IMR-90 (cell line): Measurements from ENCODE around the gene GAS6. TPM values are rescaled to one million over a fixed set of nuclear protein-coding genes. Genes with fewer than 3 reads are reported as not detected.

ENCODE experiments used
- ATAC-seq: fragments of 200-7000 bp; cut with Tn5 transposase; 2 replicates; pipeline ENCODE4 v1.9.1; 2020; ENCODE audit warnings: low read depth, mild to moderate bottlenecking, moderate library complexity
- BruUV-seq: library from RNA; stranded (reverse); fragments of 400-500 nt; replicated peaks from 2 replicates; lab custom pipeline; 2021; lab: Mats Ljungman, UMichigan
- CTCF ChIA-PET: fragments of 300-600 bp; formaldehyde crosslinking; extraction: SDS; loops from one replicate; lab custom pipeline; 2021; ENCODE audit warnings: antibody characterized with exemption; lab: Yijun Ruan, JAX
- POLR2A ChIA-PET: fragments of 300-600 bp; sonication (Branson Sonifier 250); formaldehyde crosslinking; loops from one replicate; lab custom pipeline; 2022; ENCODE audit warnings: antibody characterized with exemption; ENCODE audit not compliant: unreplicated experiment; lab: Charles Lee
- DNase-seq: peaks from one replicate; pipeline ENCODE4 v3.0.0; 2013
- H2AFZ ChIP-seq: replicated peaks from 2 replicates; pipeline ENCODE3; 2013; ENCODE audit warnings: low read length, mild to moderate bottlenecking; ENCODE audit not compliant: poor library complexity
- H2AK5ac ChIP-seq: 2 replicates; pipeline ENCODE4 v1.6.1; 2013; ENCODE audit warnings: low read depth, low read length, inconsistent platforms
- H2AK9ac ChIP-seq: replicated peaks from 2 replicates; pipeline ENCODE3; 2013; ENCODE audit warnings: mild to moderate bottlenecking, low read depth, low read length, moderate library complexity; ENCODE audit not compliant: poor library complexity
- H2BK120ac ChIP-seq: 2 replicates; pipeline ENCODE4 v1.6.1; 2013; ENCODE audit warnings: low read depth, low read length, inconsistent platforms
- H2BK15ac ChIP-seq: 3 replicates; pipeline ENCODE4 v1.6.1; 2013; ENCODE audit warnings: low read depth, low read length, inconsistent platforms
- H2BK20ac ChIP-seq: 2 replicates; pipeline ENCODE4 v1.6.1; 2013; ENCODE audit warnings: low read depth, mild to moderate bottlenecking, inconsistent platforms, low read length, moderate library complexity
- H2BK5ac ChIP-seq: 2 replicates; pipeline ENCODE4 v1.6.1; 2013; ENCODE audit warnings: mild to moderate bottlenecking, low read depth, low read length, inconsistent platforms; ENCODE audit not compliant: poor library complexity, severe bottlenecking
- H3K14ac ChIP-seq: replicated peaks from 2 replicates; pipeline ENCODE4 v1.6.1; 2013; ENCODE audit warnings: low read depth, low read length, inconsistent platforms
- H3K18ac ChIP-seq: 2 replicates; pipeline ENCODE4 v1.6.1; 2013; ENCODE audit warnings: low read depth, low read length, control low read depth
- H3K23ac ChIP-seq: 2 replicates; pipeline ENCODE4 v1.6.1; 2013; ENCODE audit warnings: low read depth, low read length, inconsistent platforms
- H3K27ac ChIP-seq: 2 replicates; pipeline ENCODE4 v1.5.1; 2013; ENCODE audit warnings: mild to moderate bottlenecking, control low read depth, low read length; ENCODE audit not compliant: insufficient read depth
- H3K27me3 ChIP-seq: 2 replicates; pipeline ENCODE4 v1.6.1; 2013; ENCODE audit warnings: low read length; ENCODE audit not compliant: control insufficient read depth, insufficient read depth
- H3K36me3 ChIP-seq: 2 replicates; pipeline ENCODE4 v1.6.1; 2013; ENCODE audit warnings: low read length, mixed read lengths; ENCODE audit not compliant: control insufficient read depth, insufficient read depth
- H3K4ac ChIP-seq: 2 replicates; pipeline ENCODE4 v1.6.1; 2013; ENCODE audit warnings: low read depth, low read length, inconsistent platforms
- H3K4me1 ChIP-seq: 2 replicates; pipeline ENCODE4 v1.6.1; 2013; ENCODE audit warnings: low read length, mixed read lengths; ENCODE audit not compliant: control insufficient read depth, insufficient read depth
- H3K4me2 ChIP-seq: 2 replicates; pipeline ENCODE4 v1.6.1; 2013; ENCODE audit warnings: low read depth, mild to moderate bottlenecking, control low read depth, low read length, moderate library complexity
- H3K4me3 ChIP-seq: 2 replicates; pipeline ENCODE4 v1.5.1; 2013; ENCODE audit warnings: low read depth, mild to moderate bottlenecking, control low read depth, low read length, moderate library complexity; ENCODE audit not compliant: insufficient read depth
- H3K56ac ChIP-seq: 2 replicates; pipeline ENCODE4 v1.6.1; 2013; ENCODE audit warnings: low read length, inconsistent platforms; ENCODE audit not compliant: insufficient read depth; ENCODE audit errors: extremely low read depth
- H3K79me1 ChIP-seq, 2 experiments: 2 replicates each; pipeline ENCODE4 v1.6.1; 2013; ENCODE audit warnings: low read length in 2 of 2, inconsistent platforms in 1 of 2, low read depth in 1 of 2
- H3K9ac ChIP-seq: 2 replicates; pipeline ENCODE4 v1.6.1; 2013; ENCODE audit warnings: low read depth, low read length, control low read depth
- H3K9me1 ChIP-seq: 2 replicates; pipeline ENCODE4 v1.6.1; 2013; ENCODE audit warnings: low read length, inconsistent platforms; ENCODE audit not compliant: insufficient read depth
- H3K9me3 ChIP-seq: 2 replicates; pipeline ENCODE4 v1.6.1; 2013; ENCODE audit warnings: low read length; ENCODE audit not compliant: control insufficient read depth, insufficient read depth
- H4K20me1 ChIP-seq: 2 replicates; pipeline ENCODE4 v1.6.1; 2013; ENCODE audit warnings: low read length, inconsistent platforms; ENCODE audit not compliant: insufficient read depth
- H4K5ac ChIP-seq: 2 replicates; pipeline ENCODE4 v1.6.1; 2013; ENCODE audit warnings: mild to moderate bottlenecking, low read depth, low read length, control low read depth
- H4K8ac ChIP-seq, 2 experiments: 2 replicates each; pipeline ENCODE4 v1.6.1; 2013; ENCODE audit warnings: low read depth in 2 of 2, low read length in 2 of 2, control low read depth in 1 of 2, inconsistent platforms in 1 of 2
- H4K91ac ChIP-seq: 2 replicates; pipeline ENCODE4 v1.6.1; 2013; ENCODE audit warnings: low read depth, low read length, inconsistent platforms; ENCODE audit not compliant: insufficient read depth
- BHLHE40 ChIP-seq: fragments of 150-350 bp; IDR thresholded peaks from 2 replicates; pipeline ENCODE4 v1.6.1; 2016; ENCODE audit warnings: mild to moderate bottlenecking, low read depth, low read length
- CEBPB ChIP-seq: IDR thresholded peaks from 2 replicates; pipeline ENCODE4 v1.6.1; 2012; ENCODE audit warnings: low read depth, low read length, improper control_type of control experiment
- ELK1 ChIP-seq: fragments of 150-350 bp; IDR thresholded peaks from 2 replicates; pipeline ENCODE4 v1.6.1; 2016; ENCODE audit warnings: low read depth, mild to moderate bottlenecking, low read length, moderate library complexity, borderline replicate concordance
- FOS ChIP-seq: fragments of 150-350 bp; IDR thresholded peaks from 2 replicates; pipeline ENCODE4 v1.6.1; 2016; ENCODE audit warnings: low read depth, low read length
- MAFK ChIP-seq: IDR thresholded peaks from 2 replicates; pipeline ENCODE4 v1.6.1; 2012; ENCODE audit warnings: low read depth, low read length, improper control_type of control experiment
- MAZ ChIP-seq: IDR thresholded peaks from 2 replicates; pipeline ENCODE4 v1.6.1; 2012; ENCODE audit warnings: low read depth, mild to moderate bottlenecking, low read length, improper control_type of control experiment, moderate library complexity, borderline replicate concordance
- MXI1 ChIP-seq: IDR thresholded peaks from 2 replicates; pipeline ENCODE4 v1.6.1; 2012; ENCODE audit warnings: low read depth, mild to moderate bottlenecking, low read length, moderate library complexity, borderline replicate concordance
- NFE2L2 ChIP-seq: fragments of 150-350 bp; IDR thresholded peaks from 2 replicates; pipeline ENCODE4 v1.6.1; 2016; ENCODE audit warnings: low read depth, mild to moderate bottlenecking, low read length
- RAD21 ChIP-seq: IDR thresholded peaks from 2 replicates; pipeline ENCODE4 v1.6.1; 2012; ENCODE audit warnings: low read length, improper control_type of control experiment
- WGBS, 2 experiments: methylation state at CpG; one replicate each; pipeline versions ENCODE4 v1.1.5 to v1.1.7; 2013; ENCODE audit warnings: missing lambda C conversion rate in 2 of 2; ENCODE audit not compliant: insufficient read length in 1 of 2; ENCODE audit errors: extremely low coverage in 2 of 2; 5-methylcytosine and 5-hydroxymethylcytosine counted together
- dilution Hi-C: fragments of 300-500 bp; cut with HindIII; formaldehyde crosslinking; loops from one replicate; pipeline ENCODE4 v1.14.3; 2018; ENCODE audit warnings: low sequenced_read_pairs; ENCODE audit not compliant: unreplicated experiment
- in situ Hi-C: fragments of 300-500 bp; cut with MboI; formaldehyde crosslinking; loops from 3 replicates; pipeline ENCODE4 v1.14.3; 2019; ENCODE audit warnings: low sequenced_read_pairs, inconsistent platforms, mixed read lengths
- intact Hi-C: fragments of 100-400 bp; cut with micrococcal nuclease; formaldehyde crosslinking; loops from 2 replicates; pipeline ENCODE4 v1.10.0; 2022
- polyA plus RNA-seq, 3 experiments: library from polyadenylated mRNA; depleted of rRNA; stranded (reverse); fragments of >200 nt; gene quantifications; 2 replicates each; pipeline ENCODE4 v1.2.3, GENCODE V29; 2012; ENCODE audit warnings: low replicate concordance in 1 of 3
- total RNA-seq: library from RNA; depleted of rRNA; stranded (reverse); fragments of >200 nt; gene quantifications from 2 replicates; pipeline ENCODE4 v1.2.3, GENCODE V29; 2012
- TF ChIP-seq, protein P1 (sequence below): fragments of 150-350 bp; IDR thresholded peaks from 2 replicates; pipeline ENCODE4 v1.6.1; 2017; ENCODE audit warnings: mild to moderate bottlenecking, antibody characterized with exemption, low read length, low read depth

The GAS6 gene
- total and polyA plus RNA-seq, 2 of the 4 experiments (the other 2 are of a cell fraction): 220 to 823 TPM

- no peak overlapping the region for H2BK5ac ChIP-seq
- no peak overlapping the region for H3K23ac ChIP-seq
- intact Hi-C loops: no loop called here
- peaks cover 5% of the 10 kb centered on the region for H3K4me1 ChIP-seq
- ChIA-PET POLR2A (no interaction called here), CTCF (no interaction called here)
- no peak overlapping the region for H2AFZ ChIP-seq
- no peaks in the 10 kb centered on the region for H3K9me3 ChIP-seq
- DNase-seq (no peak), ATAC-seq (no peak)
- in situ Hi-C loops: no loop called here
- no peak overlapping the region for H3K14ac ChIP-seq
- no peak overlapping the region for H4K8ac ChIP-seq
- no peak overlapping the region for H2BK20ac ChIP-seq
- no TSS peak for BruUV-seq
- no peak overlapping the region for H3K4me2 ChIP-seq
- dilution Hi-C loops: no loop called here
- H3K79me1 ChIP-seq: peaks cover 0 to 5% of the 10 kb centered on the region in 2 experiments; a peak in 2 of 4 replicates
- no peaks in the 10 kb centered on the region for H4K20me1 ChIP-seq
- no peak overlapping the region for H2AK9ac ChIP-seq
- no peak overlapping the region for H2BK120ac ChIP-seq
- no peak overlapping the region for H2AK5ac ChIP-seq
- WGBS, 2 experiments: 73% methylated on average over 3 of the region's 10 CpGs; no CpG with 5 or more reads in 1 of the 2 experiments
- H3K9me1 ChIP-seq: 0 out of 2 replicates have a peak, but pooled peaks cover 3% of the 10 kb centered on the region
- H4K5ac ChIP-seq: no peak overlapping the region
- no peak overlapping the region for H3K18ac ChIP-seq
- no peak overlapping the region for H3K4ac ChIP-seq
- H2BK15ac ChIP-seq: no peak overlapping the region
- no peaks in the 10 kb centered on the region for H3K36me3 ChIP-seq
- H4K91ac ChIP-seq: no peak overlapping the region
- no peak overlapping the region for H3K27ac ChIP-seq
- TF ChIP-seq MAFK (no peak), RAD21 (no peak), MAZ (no peak), FOS (no peak), BHLHE40 (no peak), ELK1 (no peak), NFE2L2 (no peak), CEBPB (no peak), MXI1 (no peak)
- TF ChIP-seq, protein P1, sequence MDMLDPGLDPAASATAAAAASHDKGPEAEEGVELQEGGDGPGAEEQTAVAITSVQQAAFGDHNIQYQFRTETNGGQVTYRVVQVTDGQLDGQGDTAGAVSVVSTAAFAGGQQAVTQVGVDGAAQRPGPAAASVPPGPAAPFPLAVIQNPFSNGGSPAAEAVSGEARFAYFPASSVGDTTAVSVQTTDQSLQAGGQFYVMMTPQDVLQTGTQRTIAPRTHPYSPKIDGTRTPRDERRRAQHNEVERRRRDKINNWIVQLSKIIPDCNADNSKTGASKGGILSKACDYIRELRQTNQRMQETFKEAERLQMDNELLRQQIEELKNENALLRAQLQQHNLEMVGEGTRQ: no peak
- no peak overlapping the region for H3K9ac ChIP-seq
- no peak overlapping the region for H3K4me3 ChIP-seq
- no peak overlapping the region for H3K56ac ChIP-seq
- no peaks in the 10 kb centered on the region for H3K27me3 ChIP-seq
These were observed 10.3 kb upstream of the GAS6 start for GRCh38 chr13:113874177-113874576.
